ENCODE results near the gene GNAZ.

The GNAZ gene

GRCh38 chr22:23058063-23058462 lies 12.3 kb upstream of the GNAZ start:
- H3K9me3 ChIP-seq (ENCODE audit: severe bottlenecking) = peaks cover 12% of the 10 kb centered on the region
- no peaks in the 10 kb centered on the region for H3K27me3 ChIP-seq (ENCODE audit: insufficient read depth, poor library complexity, severe bottlenecking)
- no peaks in the 10 kb centered on the region for H3K36me3 ChIP-seq (ENCODE audit: low read depth)
- DNase-seq (ENCODE audit: low spot score) = no peak
- no peak overlapping the region for H3K4me3 ChIP-seq (ENCODE audit: severe bottlenecking)
- no peaks in the 10 kb centered on the region for H3K4me1 ChIP-seq (ENCODE audit: insufficient read depth, poor library complexity, severe bottlenecking)
- TF ChIP-seq, protein P1, sequence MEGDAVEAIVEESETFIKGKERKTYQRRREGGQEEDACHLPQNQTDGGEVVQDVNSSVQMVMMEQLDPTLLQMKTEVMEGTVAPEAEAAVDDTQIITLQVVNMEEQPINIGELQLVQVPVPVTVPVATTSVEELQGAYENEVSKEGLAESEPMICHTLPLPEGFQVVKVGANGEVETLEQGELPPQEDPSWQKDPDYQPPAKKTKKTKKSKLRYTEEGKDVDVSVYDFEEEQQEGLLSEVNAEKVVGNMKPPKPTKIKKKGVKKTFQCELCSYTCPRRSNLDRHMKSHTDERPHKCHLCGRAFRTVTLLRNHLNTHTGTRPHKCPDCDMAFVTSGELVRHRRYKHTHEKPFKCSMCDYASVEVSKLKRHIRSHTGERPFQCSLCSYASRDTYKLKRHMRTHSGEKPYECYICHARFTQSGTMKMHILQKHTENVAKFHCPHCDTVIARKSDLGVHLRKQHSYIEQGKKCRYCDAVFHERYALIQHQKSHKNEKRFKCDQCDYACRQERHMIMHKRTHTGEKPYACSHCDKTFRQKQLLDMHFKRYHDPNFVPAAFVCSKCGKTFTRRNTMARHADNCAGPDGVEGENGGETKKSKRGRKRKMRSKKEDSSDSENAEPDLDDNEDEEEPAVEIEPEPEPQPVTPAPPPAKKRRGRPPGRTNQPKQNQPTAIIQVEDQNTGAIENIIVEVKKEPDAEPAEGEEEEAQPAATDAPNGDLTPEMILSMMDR (IDR thresholded peaks at IDR 0.05; ENCODE audit: poor library complexity, severe bottlenecking) = no peak
- H3K27ac ChIP-seq (ENCODE audit: poor library complexity, severe bottlenecking) = no peak overlapping the region
- ATAC-seq (ENCODE audit: low read depth) = no peak

- Histone ChIP-seq H3K4me3 (ENCODE audit: severe bottlenecking) (no peak overlapping the region), H3K36me3 (ENCODE audit: low read depth) (no peaks in the 10 kb centered on the region), H3K4me1 (ENCODE audit: insufficient read depth, poor library complexity, severe bottlenecking) (no peaks in the 10 kb centered on the region), H3K27me3 (ENCODE audit: insufficient read depth, poor library complexity, severe bottlenecking) (no peaks in the 10 kb centered on the region), H3K27ac (ENCODE audit: poor library complexity, severe bottlenecking) (no peak overlapping the region), H3K9me3 (ENCODE audit: severe bottlenecking) (peaks cover 10% of the 10 kb centered on the region)
- TF ChIP-seq, protein P1 (IDR thresholded peaks at IDR 0.05; ENCODE audit: poor library complexity, severe bottlenecking) = no peak
- peak; percentile 16 for DNase-seq (ENCODE audit: low spot score)
- no peak for ATAC-seq (ENCODE audit: low read depth)
Observed at GRCh38 chr22:23058481-23059283, 11.6 kb upstream of the GNAZ start.

GRCh38 chr22:23059284-23059948 lies 10.9 kb upstream of the GNAZ start:
- Histone ChIP-seq H3K4me3 (ENCODE audit: severe bottlenecking) (no peak overlapping the region), H3K9me3 (ENCODE audit: severe bottlenecking) (peaks cover 11% of the 10 kb centered on the region), H3K27ac (ENCODE audit: poor library complexity, severe bottlenecking) (no peak overlapping the region), H3K27me3 (ENCODE audit: insufficient read depth, poor library complexity, severe bottlenecking) (no peaks in the 10 kb centered on the region), H3K36me3 (ENCODE audit: low read depth) (no peaks in the 10 kb centered on the region), H3K4me1 (ENCODE audit: insufficient read depth, poor library complexity, severe bottlenecking) (no peaks in the 10 kb centered on the region)
- TF ChIP-seq, protein P1 (IDR thresholded peaks at IDR 0.05; ENCODE audit: poor library complexity, severe bottlenecking) = no peak
- ATAC-seq (ENCODE audit: low read depth) (no peak), DNase-seq (ENCODE audit: low spot score) (peak; percentile 36)

- no peak overlapping the region for H3K27ac ChIP-seq (ENCODE audit: poor library complexity, severe bottlenecking)
- ATAC-seq (ENCODE audit: low read depth) = no peak
- no peaks in the 10 kb centered on the region for H3K27me3 ChIP-seq (ENCODE audit: insufficient read depth, poor library complexity, severe bottlenecking)
- DNase-seq (ENCODE audit: low spot score) = peak; percentile 31
- TF ChIP-seq, protein P1 (IDR thresholded peaks at IDR 0.05; ENCODE audit: poor library complexity, severe bottlenecking) = no peak
- peaks cover 12% of the 10 kb centered on the region for H3K9me3 ChIP-seq (ENCODE audit: severe bottlenecking)
- no peak overlapping the region for H3K4me3 ChIP-seq (ENCODE audit: severe bottlenecking)
- no peaks in the 10 kb centered on the region for H3K4me1 ChIP-seq (ENCODE audit: insufficient read depth, poor library complexity, severe bottlenecking)
- H3K36me3 ChIP-seq (ENCODE audit: low read depth) = no peaks in the 10 kb centered on the region
Observed at GRCh38 chr22:23060612-23061400, 9.5 kb upstream of the GNAZ start.

All from RWPE2 (cell line).